Activated T-cell treated with anti-CD3 and anti-CD28 coated beads, Interleukin-2, amount 50 U/mL, for 72 hours (primary cell): Measurements from ENCODE around the gene PAMR1. TPM values are rescaled to one million over a fixed set of nuclear protein-coding genes. Genes with fewer than 3 reads are reported as not detected.
A peak's percentile ranks its signal among the peaks of the same experiment; 100 is the strongest.

Experiments used
- ATAC-seq, 2 donors: fragments of 150-1000 bp; cut with Tn5 transposase; replicated peaks in 1 of 2; 2 replicates each; pipeline ENCODE4 v1.10.0; 2021; ENCODE audit warnings: moderate library complexity in 2 of 2, mild to moderate bottlenecking in 1 of 2
- DNase-seq, 2 donors: peaks; one replicate each; pipeline ENCODE4 v3.0.0; 2021 to 2022; ENCODE audit warnings: mixed read lengths in 1 of 2
- H3K27ac Mint-ChIP-seq: one replicate; pipeline ENCODE4 v1.8.0; 2022; ENCODE audit warnings: mild to moderate bottlenecking, moderate library complexity, mixed read lengths
- H3K27me3 Mint-ChIP-seq: one replicate; pipeline ENCODE4 v1.8.0; 2022; ENCODE audit warnings: low read depth, mixed read lengths
- H3K36me3 Mint-ChIP-seq, 2 donors: one replicate each; pipeline ENCODE4 v1.8.0; 2022; ENCODE audit warnings: mixed read lengths in 2 of 2, mild to moderate bottlenecking in 1 of 2; ENCODE audit not compliant: insufficient read depth in 2 of 2
- H3K4me1 Mint-ChIP-seq: one replicate; pipeline ENCODE4 v1.8.0; 2022; ENCODE audit warnings: low read depth, mixed read lengths
- H3K4me3 Mint-ChIP-seq, 2 donors: one replicate each; pipeline ENCODE4 v1.8.0; 2022; ENCODE audit warnings: mild to moderate bottlenecking in 2 of 2, mixed read lengths in 2 of 2, moderate library complexity in 2 of 2
- H3K9me3 Mint-ChIP-seq, 2 donors: one replicate each; pipeline ENCODE4 v1.8.0; 2022; ENCODE audit warnings: mixed read lengths in 2 of 2
- total RNA-seq, 2 donors: library from RNA; stranded (reverse); gene quantifications; one replicate each; pipeline ENCODE4 v1.2.3, GENCODE V29; 2022

Gene PAMR1
- total RNA-seq, 2 donors from 2014 or later = not detected

GRCh38 chr11:35458846-35459245 lies 66.6 kb downstream of the PAMR1 start:
- Mint-ChIP-seq H3K4me1 (no peaks in the 10 kb centered on the region), H3K36me3 (no peaks in the 10 kb centered on the region), H3K4me3 (no peak overlapping the region), H3K27ac (no peak overlapping the region), H3K9me3 (no peaks in the 10 kb centered on the region), H3K27me3 (peaks cover 16% of the 10 kb centered on the region)
- ATAC-seq (no peak), DNase-seq (no peak)

- H3K27me3 Mint-ChIP-seq = peaks cover 24% of the 10 kb centered on the region
- no peaks in the 10 kb centered on the region for H3K9me3 Mint-ChIP-seq
- DNase-seq (no peak), ATAC-seq (no peak)
- no peak overlapping the region for H3K4me3 Mint-ChIP-seq
- H3K4me1 Mint-ChIP-seq = no peaks in the 10 kb centered on the region
- H3K36me3 Mint-ChIP-seq = no peaks in the 10 kb centered on the region
- H3K27ac Mint-ChIP-seq = no peak overlapping the region
These were observed 71.1 kb downstream of the PAMR1 start for GRCh38 chr11:35454362-35454761.

- ATAC-seq (no peak), DNase-seq (no peak)
- H3K27me3 Mint-ChIP-seq = peaks cover 38% of the 10 kb centered on the region
- no peak overlapping the region for H3K27ac Mint-ChIP-seq
- H3K4me1 Mint-ChIP-seq = no peaks in the 10 kb centered on the region
- no peak overlapping the region for H3K4me3 Mint-ChIP-seq
- no peaks in the 10 kb centered on the region for H3K36me3 Mint-ChIP-seq
- H3K9me3 Mint-ChIP-seq = no peaks in the 10 kb centered on the region
These were observed 88.7 kb downstream of the PAMR1 start for GRCh38 chr11:35436581-35437250.

- no peaks in the 10 kb centered on the region for H3K4me1 Mint-ChIP-seq
- no peak overlapping the region for H3K4me3 Mint-ChIP-seq
- H3K27ac Mint-ChIP-seq = no peak overlapping the region
- DNase-seq = no peak
- H3K27me3 Mint-ChIP-seq = peaks cover 16% of the 10 kb centered on the region
- no peaks in the 10 kb centered on the region for H3K9me3 Mint-ChIP-seq
- no peak for ATAC-seq
- H3K36me3 Mint-ChIP-seq = no peaks in the 10 kb centered on the region
These were observed 91.8 kb downstream of the PAMR1 start for GRCh38 chr11:35433588-35433987.

- no peaks in the 10 kb centered on the region for H3K36me3 Mint-ChIP-seq
- no peaks in the 10 kb centered on the region for H3K9me3 Mint-ChIP-seq
- H3K27ac Mint-ChIP-seq = no peak overlapping the region
- H3K4me3 Mint-ChIP-seq = no peak overlapping the region
- H3K4me1 Mint-ChIP-seq = no peaks in the 10 kb centered on the region
- peaks cover 23% of the 10 kb centered on the region for H3K27me3 Mint-ChIP-seq
- DNase-seq (no peak), ATAC-seq (no peak)
These were observed 93.0 kb downstream of the PAMR1 start for GRCh38 chr11:35432464-35432863.

- DNase-seq (no peak), ATAC-seq (no peak)
- Mint-ChIP-seq H3K4me3 (no peak overlapping the region), H3K27ac (no peak overlapping the region), H3K4me1 (no peaks in the 10 kb centered on the region), H3K9me3 (no peaks in the 10 kb centered on the region), H3K27me3 (peaks cover 57% of the 10 kb centered on the region), H3K36me3 (no peaks in the 10 kb centered on the region)
These were observed 98.3 kb downstream of the PAMR1 start for GRCh38 chr11:35427071-35427470.

GRCh38 chr11:35426351-35426750 lies 99.1 kb downstream of the PAMR1 start:
- H3K27me3 Mint-ChIP-seq = peaks cover 64% of the 10 kb centered on the region

GRCh38 chr11:35425603-35426212 lies 99.7 kb downstream of the PAMR1 start:
- DNase-seq (no peak), ATAC-seq (no peak)
- peaks cover 0 to 2% of the 10 kb centered on the region in 2 donors for H3K36me3 Mint-ChIP-seq
- peaks cover 70% of the 10 kb centered on the region for H3K27me3 Mint-ChIP-seq
- no peak overlapping the region for H3K4me3 Mint-ChIP-seq
- H3K9me3 Mint-ChIP-seq = no peaks in the 10 kb centered on the region
- H3K4me1 Mint-ChIP-seq = no peaks in the 10 kb centered on the region
- H3K27ac Mint-ChIP-seq = no peak overlapping the region

More at GRCh38 chr11:35426351-35426750, 99.1 kb downstream of the PAMR1 start:
- DNase-seq (no peak), ATAC-seq (no peak)
- Mint-ChIP-seq H3K4me1 (no peaks in the 10 kb centered on the region), H3K27ac (no peak overlapping the region), H3K4me3 (no peak overlapping the region), H3K9me3 (no peaks in the 10 kb centered on the region), H3K36me3 (no peaks in the 10 kb centered on the region)

- no peak overlapping the region for H3K27ac Mint-ChIP-seq
- peaks cover 78% of the 10 kb centered on the region for H3K27me3 Mint-ChIP-seq
- peaks cover 0 to 2% of the 10 kb centered on the region in 2 donors for H3K36me3 Mint-ChIP-seq
- ATAC-seq (no peak), DNase-seq (no peak)
- H3K4me1 Mint-ChIP-seq = peaks cover 6% of the 10 kb centered on the region
- no peaks in the 10 kb centered on the region for H3K9me3 Mint-ChIP-seq
- H3K4me3 Mint-ChIP-seq = no peak overlapping the region
These were observed 101.1 kb downstream of the PAMR1 start for GRCh38 chr11:35424157-35424940.

GRCh38 chr11:35420371-35420770 lies 105.0 kb downstream of the PAMR1 start:
- peaks cover 79% of the 10 kb centered on the region for H3K27me3 Mint-ChIP-seq
- ATAC-seq (no peak), DNase-seq (no peak)
- no peaks in the 10 kb centered on the region for H3K9me3 Mint-ChIP-seq
- H3K4me1 Mint-ChIP-seq = peaks cover 14% of the 10 kb centered on the region
- peak overlapping the region; percentile 74 for H3K4me3 Mint-ChIP-seq
- H3K27ac Mint-ChIP-seq = no peak overlapping the region
- peaks cover 0 to 2% of the 10 kb centered on the region in 2 donors for H3K36me3 Mint-ChIP-seq

GRCh38 chr11:35419830-35420333 lies 105.5 kb downstream of the PAMR1 start:
- peak in 1 of 2 donors; percentile 5 for DNase-seq
- Mint-ChIP-seq H3K36me3 (peaks cover 0 to 2% of the 10 kb centered on the region in 2 donors), H3K4me1 (peaks cover 14% of the 10 kb centered on the region), H3K4me3 (peak overlapping the region; percentile 74), H3K9me3 (no peaks in the 10 kb centered on the region), H3K27ac (no peak overlapping the region), H3K27me3 (peaks cover 79% of the 10 kb centered on the region)
- ATAC-seq = no peak

- ATAC-seq = peak; percentile 53 to 58
- H3K4me1 Mint-ChIP-seq = peaks cover 14% of the 10 kb centered on the region
- no peak within 1 kb of the TSS for H3K27ac Mint-ChIP-seq
- DNase-seq = peak; percentile 9 to 23
- peak within 1 kb of the TSS; percentile 74 to 85 for H3K4me3 Mint-ChIP-seq
- H3K9me3 Mint-ChIP-seq = no peaks in the 10 kb centered on the region
- peaks cover 83% of the 10 kb centered on the region for H3K27me3 Mint-ChIP-seq
- peaks cover 0 to 2% of the 10 kb centered on the region in 2 donors for H3K36me3 Mint-ChIP-seq
These were observed 106.1 kb downstream of the PAMR1 start, which contains the start of gene SLC1A2 for GRCh38 chr11:35419184-35419829. SLC1A2 (minus strand) TSS chr11:35419558; CDS start chr11:35418966, 592 bp downstream.
